ENCODE results near the gene PRPF40A.

PRPF40A gene

DNA sequence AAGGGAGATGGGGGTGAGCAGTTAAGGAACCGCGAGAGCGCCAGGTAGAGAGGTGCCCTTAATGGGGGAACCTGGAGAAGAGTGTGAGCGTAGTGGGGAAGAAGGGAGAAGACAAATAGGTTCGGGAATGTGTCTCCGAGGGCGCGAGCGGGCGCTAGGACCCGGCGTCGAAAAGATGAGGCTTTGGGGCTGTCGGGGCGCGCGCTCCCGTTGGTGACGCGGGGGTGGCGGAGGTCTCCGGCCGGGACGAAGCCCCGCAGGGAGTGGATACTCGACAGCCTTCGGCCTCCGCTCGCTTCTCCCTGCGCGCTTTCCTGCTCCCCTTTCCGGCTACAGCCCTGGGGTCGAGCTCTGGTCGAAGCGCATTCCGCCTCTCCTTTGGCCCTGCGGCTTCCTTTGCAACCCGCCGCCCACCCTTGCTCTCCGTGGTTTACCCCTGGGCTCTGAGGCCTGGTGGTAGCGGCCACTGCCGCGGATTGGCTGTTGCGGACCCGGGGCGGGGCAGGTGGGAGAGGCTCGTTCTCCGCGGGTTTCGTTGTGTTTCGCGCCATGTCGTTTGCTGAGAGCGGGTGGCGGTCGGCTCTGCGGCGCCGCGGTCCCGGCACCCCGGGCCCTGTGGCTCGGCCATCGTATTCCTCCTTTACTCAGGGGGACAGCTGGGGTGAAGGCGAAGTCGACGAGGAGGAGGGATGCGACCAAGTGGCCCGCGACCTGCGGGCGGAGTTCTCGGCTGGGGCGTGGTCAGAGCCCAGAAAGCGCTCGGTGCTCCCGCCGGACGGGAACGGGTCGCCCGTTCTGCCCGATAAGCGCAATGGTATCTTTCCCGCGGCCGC, 1.0 kb upstream of the PRPF40A start, which contains the start of gene ARL6IP6:
Gene ARL6IP6, plus strand, starts transcription at position 545 of the 833 bp plus-strand sequence. Its CDS starts 5 bp downstream, at position 550.
- in situ Hi-C loops (cut with HindIII; ENCODE audit: low sequenced_read_pairs): no loop called here

DNA sequence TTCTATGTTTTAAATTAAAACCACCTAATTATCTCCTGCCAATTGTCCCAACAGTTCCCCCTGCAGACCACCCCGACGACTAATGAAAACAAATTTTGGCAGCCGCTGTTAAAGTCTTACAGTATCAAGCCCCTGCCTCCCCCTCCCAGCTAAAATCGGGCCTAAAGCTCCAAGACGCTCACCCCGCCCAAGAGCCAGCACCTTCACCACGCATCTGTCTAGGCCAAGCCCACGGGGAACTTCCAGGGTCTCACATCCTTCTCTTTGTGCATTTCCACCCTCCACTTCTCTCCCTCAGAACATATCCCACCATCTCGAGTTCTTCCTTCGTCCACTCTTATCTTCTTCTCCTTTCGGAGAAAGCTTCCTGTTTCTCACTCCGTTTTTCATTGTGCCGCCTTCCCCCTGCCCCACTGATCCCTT, 445 bp downstream of the PRPF40A start:
- in situ Hi-C loops (cut with HindIII; ENCODE audit: low sequenced_read_pairs): no loop called here

- in situ Hi-C loops (cut with HindIII; ENCODE audit: low sequenced_read_pairs): no loop called here
These were observed 1.3 kb downstream of the PRPF40A start for GRCh38 chr2:152715854-152716428.

- in situ Hi-C loops (cut with HindIII; ENCODE audit: low sequenced_read_pairs): no loop called here
These were observed 2.1 kb downstream of the PRPF40A start for GRCh38 chr2:152715112-152715511.

DNA sequence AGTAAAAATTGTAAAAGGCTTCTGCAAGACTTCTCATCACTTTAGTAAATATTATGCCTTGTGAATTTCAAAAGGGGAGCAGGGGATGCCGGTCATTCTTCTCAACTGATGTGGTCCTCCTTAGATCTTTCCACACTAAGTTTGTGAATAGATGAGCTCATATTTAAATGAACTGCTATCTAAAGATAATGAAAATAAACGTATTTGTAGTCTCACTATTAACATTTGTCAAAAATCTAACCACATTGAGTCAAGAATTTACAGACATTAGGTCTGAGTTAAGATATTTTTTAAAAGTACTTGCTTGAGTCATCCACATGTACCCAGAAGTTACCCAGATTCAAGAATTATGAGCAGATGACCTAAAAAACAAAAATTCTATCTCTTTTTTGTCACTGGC, 6.5 kb downstream of the PRPF40A start:
- in situ Hi-C loops (cut with HindIII; ENCODE audit: low sequenced_read_pairs): no loop called here

GRCh38 chr2:152708742-152709141, 8.5 kb downstream of the PRPF40A start:
- in situ Hi-C loops (cut with HindIII; ENCODE audit: low sequenced_read_pairs): no loop called here

DNA sequence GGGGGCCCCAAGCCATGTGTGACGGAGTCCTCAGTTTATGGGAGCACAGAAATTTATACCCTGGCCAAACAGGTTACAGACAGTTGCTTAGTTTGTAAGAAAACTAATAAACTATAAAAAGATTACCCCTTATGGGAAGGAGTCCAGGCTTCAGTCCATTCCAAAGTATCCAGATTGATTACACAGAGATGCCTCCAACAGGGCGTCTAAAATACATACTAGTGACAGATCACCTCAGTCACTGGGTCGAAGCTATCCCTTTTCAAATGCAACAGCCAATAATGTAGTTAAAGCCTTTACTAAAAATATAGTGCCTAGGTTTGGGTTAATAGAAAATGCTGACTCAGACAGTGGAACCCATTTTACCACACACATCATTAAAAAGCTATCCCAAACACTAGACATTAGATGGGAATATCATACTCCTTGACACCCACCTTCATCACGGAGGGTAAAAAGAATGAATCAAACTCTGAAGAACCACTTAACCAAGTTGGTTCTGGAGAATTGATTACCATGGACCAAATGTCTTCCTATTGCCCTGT, 10.7 kb downstream of the PRPF40A start:
- in situ Hi-C loops (cut with HindIII; ENCODE audit: low sequenced_read_pairs): no loop called here

DNA sequence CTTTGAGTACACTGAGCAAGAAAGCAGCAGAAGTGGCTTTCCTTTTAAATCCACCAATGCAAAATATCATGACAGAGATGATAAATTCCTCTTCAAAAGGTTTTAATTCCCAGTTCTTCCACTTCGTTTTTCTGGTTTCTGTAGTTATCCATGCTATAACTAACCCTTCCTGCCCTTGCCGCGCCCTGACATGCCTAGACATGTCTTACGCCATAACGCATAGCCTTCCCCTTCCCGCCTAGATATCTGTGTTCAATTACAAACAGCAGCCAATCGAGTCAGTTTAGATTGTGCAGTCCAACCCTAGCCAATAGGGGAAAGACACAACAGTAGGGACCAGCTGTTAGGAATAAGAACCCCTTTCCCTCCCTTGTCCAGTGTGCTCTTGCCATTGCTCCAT, 16.1 kb downstream of the PRPF40A start:
- in situ Hi-C loops (cut with HindIII; ENCODE audit: low sequenced_read_pairs): no loop called here

DNA sequence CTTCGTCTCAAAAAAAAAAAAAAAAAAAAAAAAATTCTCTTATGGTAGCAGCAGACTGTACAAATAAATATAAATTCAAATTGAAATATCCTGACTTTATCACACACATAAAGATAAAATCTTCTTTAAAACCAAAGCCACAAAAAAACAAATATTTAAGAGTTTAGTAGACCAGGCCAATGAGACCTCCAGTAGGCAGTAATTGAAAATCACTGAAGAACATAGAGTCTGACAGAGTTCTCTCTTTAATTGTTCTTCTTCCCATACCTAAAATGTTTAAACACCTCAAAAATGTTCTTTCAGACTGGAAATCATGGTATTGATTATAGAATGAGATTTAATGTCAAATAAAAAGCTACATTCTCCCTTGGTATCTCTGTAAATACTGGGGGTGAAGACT, 20.8 kb downstream of the PRPF40A start:
- in situ Hi-C loops (cut with HindIII; ENCODE audit: low sequenced_read_pairs): no loop called here

- in situ Hi-C loops (cut with HindIII; ENCODE audit: low sequenced_read_pairs): no loop called here
These were observed 21.5 kb downstream of the PRPF40A start for GRCh38 chr2:152695763-152696162.

DNA sequence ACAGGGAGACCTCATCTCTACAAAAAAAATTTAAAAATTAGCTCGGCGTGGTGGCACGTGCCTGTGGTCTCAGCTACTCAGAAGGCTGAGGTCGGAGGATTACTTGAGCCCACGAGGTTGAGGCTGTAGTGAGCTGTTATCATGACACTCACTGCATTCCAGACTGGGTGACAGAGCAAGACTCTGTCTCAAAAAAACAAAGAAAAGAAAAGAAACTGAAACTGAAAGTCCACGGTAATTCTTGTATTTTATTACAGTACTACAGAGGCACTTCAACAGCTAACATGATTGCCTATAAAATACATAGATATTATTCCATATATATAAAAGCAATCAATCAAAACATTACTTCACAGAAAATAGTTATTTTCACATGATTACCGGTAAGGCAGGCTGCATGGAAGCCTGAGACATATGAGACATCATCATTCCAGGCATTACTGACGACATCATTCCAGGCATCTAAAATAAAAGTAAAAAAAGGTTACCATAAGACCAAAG, 23.1 kb downstream of the PRPF40A start:
- in situ Hi-C loops (cut with HindIII; ENCODE audit: low sequenced_read_pairs): no loop called here

GRCh38 chr2:152693033-152693432, 24.2 kb downstream of the PRPF40A start:
- in situ Hi-C loops (cut with HindIII; ENCODE audit: low sequenced_read_pairs): no loop called here

DNA sequence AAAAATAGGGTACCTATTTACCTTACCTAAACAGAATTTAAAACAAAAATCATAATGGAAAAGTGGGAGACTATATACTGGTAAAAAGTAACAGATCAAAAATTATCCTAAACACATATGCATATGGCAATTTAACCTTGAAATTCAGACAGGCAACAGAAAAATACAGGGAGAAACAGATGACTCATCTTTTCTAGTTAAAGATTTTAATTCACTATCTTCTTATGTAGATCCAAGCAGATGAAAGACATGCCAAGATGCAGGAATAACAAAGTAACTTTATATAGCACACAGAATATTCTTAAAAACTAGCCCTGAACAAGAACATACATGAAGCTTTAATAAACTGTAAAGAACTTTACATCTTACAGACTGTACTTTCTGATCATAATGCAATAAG, 30.9 kb downstream of the PRPF40A start:
- in situ Hi-C loops (cut with HindIII; ENCODE audit: low sequenced_read_pairs): no loop called here

GRCh38 chr2:152683400-152683799, 33.9 kb downstream of the PRPF40A start:
- in situ Hi-C loops (cut with HindIII; ENCODE audit: low sequenced_read_pairs): no loop called here

DNA sequence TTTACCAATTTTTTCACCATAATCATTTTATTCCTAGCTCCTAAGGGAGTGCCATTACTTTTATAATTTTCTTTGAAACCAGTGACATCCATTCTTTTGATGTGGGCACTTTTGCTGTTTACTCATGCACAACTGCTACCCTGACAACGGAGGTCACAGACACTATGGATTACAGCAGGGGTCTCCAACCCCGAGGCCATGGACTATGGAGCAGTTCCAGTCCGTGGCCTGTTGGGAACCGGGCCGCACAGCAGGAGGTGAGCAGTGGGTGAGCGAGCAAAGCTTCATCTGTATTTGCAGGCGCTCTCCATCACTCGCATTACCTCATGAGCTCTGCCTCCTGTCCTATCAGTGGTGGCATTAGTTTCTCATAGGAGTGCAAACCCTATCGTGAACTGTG, 34.6 kb downstream of the PRPF40A start:
- in situ Hi-C loops (cut with HindIII; ENCODE audit: low sequenced_read_pairs): no loop called here

GRCh38 chr2:152678808-152679207, 38.5 kb downstream of the PRPF40A start:
- in situ Hi-C loops (cut with HindIII; ENCODE audit: low sequenced_read_pairs): no loop called here

- in situ Hi-C loops (cut with HindIII; ENCODE audit: low sequenced_read_pairs): no loop called here
These were observed 40.8 kb downstream of the PRPF40A start for GRCh38 chr2:152676461-152676860.

DNA sequence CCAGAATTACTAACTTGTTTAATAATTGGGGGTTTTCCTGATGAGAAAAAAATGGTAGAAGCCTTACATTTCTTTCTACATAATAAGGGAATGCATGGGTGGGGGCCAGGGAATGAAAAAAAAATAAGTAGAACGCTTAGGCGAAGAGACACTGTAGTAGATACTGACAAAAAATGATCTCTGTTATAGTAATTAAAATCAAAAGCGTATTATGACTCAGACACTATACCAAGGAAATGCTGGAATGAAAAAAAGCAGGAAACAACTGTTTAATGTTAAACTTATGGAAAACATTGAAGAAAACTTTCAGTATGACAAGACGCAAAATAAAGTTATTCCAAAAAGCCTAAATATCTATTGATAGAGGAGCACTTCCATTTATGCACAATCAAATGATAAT, 42.9 kb downstream of the PRPF40A start:
- in situ Hi-C loops (cut with HindIII; ENCODE audit: low sequenced_read_pairs): no loop called here

- in situ Hi-C loops (cut with HindIII; ENCODE audit: low sequenced_read_pairs): no loop called here
These were observed 52.5 kb downstream of the PRPF40A start for GRCh38 chr2:152664725-152665124.

GRCh38 chr2:152661076-152661475, 56.2 kb downstream of the PRPF40A start:
- in situ Hi-C loops (cut with HindIII; ENCODE audit: low sequenced_read_pairs): no loop called here

GRCh38 chr2:152658221-152658620, 59.0 kb downstream of the PRPF40A start:
- in situ Hi-C loops (cut with HindIII; ENCODE audit: low sequenced_read_pairs): no loop called here

DNA sequence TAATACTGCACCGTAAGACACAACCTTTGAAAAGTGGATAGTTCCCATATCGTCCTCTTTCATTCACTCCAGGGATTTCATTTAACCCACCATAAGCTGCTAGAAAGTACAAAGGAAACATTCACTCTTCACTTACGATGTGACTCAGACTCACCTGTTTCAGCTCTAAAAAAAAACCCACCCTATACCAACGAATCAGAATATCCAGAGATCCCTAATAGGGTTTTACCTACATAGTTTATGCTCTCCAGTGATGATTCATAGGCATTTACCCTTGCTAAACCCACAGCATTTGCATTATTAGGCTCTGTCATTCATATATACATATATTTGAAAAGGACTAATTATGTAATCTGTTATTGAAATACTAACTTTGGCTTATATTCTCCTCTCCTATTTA, 60.2 kb downstream of the PRPF40A start:
- in situ Hi-C loops (cut with HindIII; ENCODE audit: low sequenced_read_pairs): no loop called here
